ENCODE measurements around the gene RAVER1. TPM values are rescaled to one million over a fixed set of nuclear protein-coding genes. Genes with fewer than 3 reads are reported as not detected.
"Not testable (repeated sequence)": the region's sequence is repeated elsewhere in the genome, so short reads cannot be mapped to it uniquely, and the experiment has no call there.

The RAVER1 gene
- total and polyA plus RNA-seq, 10 donors = 4.8 to 45.1 (median 36.2) TPM

- no peak overlapping the region for H3K4me3 ChIP-seq
- H3K9me3 ChIP-seq = no peaks in the 10 kb centered on the region
- peak overlapping the region in 1 of 8 donors; percentile 8 for H3K27ac ChIP-seq
- no peak for DNase-seq
- WGBS, 5 donors = 84 to 89% (median 85%) methylated on average over 23 of the region's 23 CpGs
- intact Hi-C loops (cut with DNase I; ENCODE audit: low total_unique reads) = no loop called here
- H3K27me3 ChIP-seq (replicated peaks in 1 of 7) = peaks cover 0 to 19% (median 13%) of the 10 kb centered on the region in 7 donors
- peaks cover 3 to 79% (median 59%) of the 10 kb centered on the region in 6 donors for H3K36me3 ChIP-seq
- H3K4me1 ChIP-seq = peaks cover 34 to 97% (median 68%) of the 10 kb centered on the region in 6 donors
- no peak for TF ChIP-seq CTCF (IDR thresholded peaks at IDR 0.05 in 8 of 11, conservative IDR thresholded peaks at IDR 0.05 in 3 of 11)
- TF ChIP-seq POLR2A (IDR thresholded peaks at IDR 0.05) = no peak
- peak in 1 of 3 donors; percentile 50 for TF ChIP-seq POLR2AphosphoS5 (IDR thresholded peaks at IDR 0.05)
Measured at GRCh38 chr19:10283301-10284064, 49.8 kb downstream of the RAVER1 start.

- DNase-seq; H3K27ac ChIP-seq; H3K9me3 ChIP-seq; H3K4me3 ChIP-seq; H3K27me3 ChIP-seq (replicated peaks in 1 of 7); intact Hi-C loops (cut with DNase I; ENCODE audit: low total_unique reads): not testable (repeated sequence)
- WGBS, 5 donors = 90 to 95% (median 94%) methylated on average over 5 of the region's 5 CpGs
- peaks cover 26 to 97% (median 67%) of the 10 kb centered on the region in 6 donors for H3K4me1 ChIP-seq
- H3K36me3 ChIP-seq = peaks cover 3 to 93% (median 74%) of the 10 kb centered on the region in 6 donors
Measured at GRCh38 chr19:10282043-10282442, 51.3 kb downstream of the RAVER1 start.

GRCh38 chr19:10279737-10280442 is 53.4 kb downstream of the RAVER1 start:
- WGBS, 5 donors = 40 to 51% (median 48%) methylated on average over 5 of the region's 5 CpGs
- peak in 1 of 3 donors; percentile 6 for TF ChIP-seq POLR2AphosphoS5 (IDR thresholded peaks at IDR 0.05)
- TF ChIP-seq CTCF (IDR thresholded peaks at IDR 0.05 in 8 of 11, conservative IDR thresholded peaks at IDR 0.05 in 3 of 11) = no peak
- no peak for TF ChIP-seq POLR2A (IDR thresholded peaks at IDR 0.05)
- H3K27me3 ChIP-seq (replicated peaks in 1 of 7) = no peaks in the 10 kb centered on the region
- H3K27ac ChIP-seq = peak overlapping the region in 6 of 8 donors; percentile 25 to 70 (median 30)
- H3K4me3 ChIP-seq = no peak overlapping the region
- DNase-seq = no peak
- intact Hi-C loops (cut with DNase I; ENCODE audit: low total_unique reads) = loop anchor here (10.0 kb wide), 1 partner anchor 55 kb away; the partner anchor contains the start of genes ICAM3 and RAVER1
- H3K36me3 ChIP-seq = peaks cover 0 to 100% (median 79%) of the 10 kb centered on the region in 6 donors
- no peaks in the 10 kb centered on the region for H3K9me3 ChIP-seq
- H3K4me1 ChIP-seq = peaks cover 14 to 97% (median 65%) of the 10 kb centered on the region in 6 donors

- intact Hi-C loops (cut with DNase I; ENCODE audit: low total_unique reads) = loop anchor here (10.0 kb wide), 1 partner anchor 56 kb away; the partner anchor contains the start of genes ICAM3 and RAVER1
- Histone ChIP-seq H3K27ac (peak overlapping the region in 2 of 8 donors; percentile 25 to 70), H3K4me3 (no peak overlapping the region), H3K36me3 (peaks cover 0 to 100% (median 76%) of the 10 kb centered on the region in 6 donors), H3K4me1 (peaks cover 14 to 97% (median 69%) of the 10 kb centered on the region in 6 donors), H3K27me3 (replicated peaks in 1 of 7) (no peaks in the 10 kb centered on the region), H3K9me3 (no peaks in the 10 kb centered on the region)
- TF ChIP-seq CTCF (IDR thresholded peaks at IDR 0.05 in 8 of 11, conservative IDR thresholded peaks at IDR 0.05 in 3 of 11) (no peak), POLR2AphosphoS5 (IDR thresholded peaks at IDR 0.05) (peak in 1 of 3 donors; percentile 6)
- no peak for DNase-seq
- 85 to 100% (median 93%) methylated on average over 1 of the region's 1 CpG for WGBS, 5 donors
Measured at GRCh38 chr19:10278935-10279334, 54.4 kb downstream of the RAVER1 start.
